ENCODE measurements around the gene MYOM3. TPM values are rescaled to one million over a fixed set of nuclear protein-coding genes. Genes with fewer than 3 reads are reported as not detected.

MYOM3 gene
- total and polyA plus RNA-seq, 2 of the 13 experiments (the other 11 are each of a cell fraction or from before 2014, with no cell fraction given), result 5.8 to 15.3 TPM

GRCh38 chr1:24089027-24089742 lies 22.8 kb downstream of the MYOM3 start:
- TF ChIP-seq ZNF546 (CRISPR knock-in tag; conservative IDR thresholded peaks at IDR 0.05) (no peak), ZNF205 (CRISPR knock-in tag; IDR thresholded peaks at IDR 0.05) (no peak), KLF13 (CRISPR knock-in tag; IDR thresholded peaks at IDR 0.05) (no peak), ZNF3 (CRISPR knock-in tag; IDR thresholded peaks at IDR 0.05) (no peak), ZNF44 (CRISPR knock-in tag; IDR thresholded peaks at IDR 0.05) (no peak), CBX1 (IDR thresholded peaks at IDR 0.05; ENCODE audit: low read depth) (no peak), TCF7L2 (IDR thresholded peaks at IDR 0.05; ENCODE audit: low read depth, low read length) (no peak), ZNF382 (CRISPR knock-in tag; IDR thresholded peaks at IDR 0.05; ENCODE audit: borderline replicate concordance) (no peak), SMC3 (IDR thresholded peaks at IDR 0.05; ENCODE audit: low read length) (no peak), SKIL (CRISPR knock-in tag; IDR thresholded peaks at IDR 0.05; ENCODE audit: borderline replicate concordance) (no peak), STAT5B (CRISPR knock-in tag; IDR thresholded peaks at IDR 0.05) (no peak), ARID4A (CRISPR knock-in tag; IDR thresholded peaks at IDR 0.05; ENCODE audit: borderline replicate concordance) (no peak), KLF12 (CRISPR knock-in tag; IDR thresholded peaks at IDR 0.05; ENCODE audit: borderline replicate concordance) (no peak), JUN (CRISPR knock-in tag; IDR thresholded peaks at IDR 0.05) (no peak), ZBTB7A (CRISPR knock-in tag; IDR thresholded peaks at IDR 0.05) (no peak), E2F5 (CRISPR knock-in tag; conservative IDR thresholded peaks at IDR 0.05) (no peak), FOSL2 (CRISPR knock-in tag; IDR thresholded peaks at IDR 0.05) (no peak), ZNF557 (CRISPR knock-in tag; IDR thresholded peaks at IDR 0.05) (no peak)
- no peak for DNase-seq (ENCODE audit: low spot score)
- Histone ChIP-seq H3K36me3 (replicated peaks in 1 of 2; ENCODE audit: control insufficient read depth in 1 of 2, insufficient read depth in 2 of 2, low read length in 2 of 2) (peaks cover 5 to 23% of the 10 kb centered on the region in 2 experiments; a peak in 4 of 5 replicates), H3K79me2 (ENCODE audit: insufficient read depth, low read length) (no peaks in the 10 kb centered on the region), H3K27me3 (ENCODE audit: control insufficient read depth in 1 of 2, insufficient read depth in 2 of 2, low read length in 2 of 2) (no peaks in the 10 kb centered on the region), H3K9ac (ENCODE audit: insufficient read depth, low read depth, low read length) (no peak overlapping the region), H3K4me3 (replicated peaks in 1 of 3; ENCODE audit: insufficient read depth in 1 of 3, low read depth in 2 of 3, low read length in 3 of 3) (no peak overlapping the region), H3K4me1 (ENCODE audit: insufficient read depth, low read length) (no peaks in the 10 kb centered on the region), H3K4me2 (ENCODE audit: low read depth, low read length) (no peak overlapping the region), H2AFZ (ENCODE audit: low read length) (no peak overlapping the region), H3K27ac (ENCODE audit: extremely low read length, insufficient read depth, low read length) (no peak overlapping the region), H3K9me3 (ENCODE audit: low read length) (no peaks in the 10 kb centered on the region), H4K20me1 (ENCODE audit: insufficient read depth, low read length) (0 out of 2 replicates have a peak, but pooled peaks cover 2% of the 10 kb centered on the region)
- in situ Hi-C loops (cut with HindIII; ENCODE audit: extremely low pct_ligation_motif_present, low pct_unique_long_range_greater_than_20kb) (no loop called here), intact Hi-C loops (cut with micrococcal nuclease; ENCODE audit: unreplicated experiment) (no loop called here)
- FAIRE-seq, result no peak
- no TSS peak for BruUV-seq (replicated peaks)
- no peak for ATAC-seq
- ChIA-PET POLR2A (no interaction called here), CTCF (ENCODE audit: low intra/inter-chr PET ratio, low total read pairs) (no interaction called here)
- WGBS (ENCODE audit: low lambda C conversion rate), result 90% methylated on average over 4 of the region's 14 CpGs

All from HepG2 (cell line).